GM23248 (cell line): Measurements from ENCODE around the gene CEP41.

ENCODE experiments used
- EZH2 ChIP-seq: fragments of 200-600 bp; sonication (generic); IDR thresholded peaks from 2 replicates; pipeline ENCODE4 v1.6.1; 2018; ENCODE audit warnings: antibody characterized with exemption, mild to moderate bottlenecking; ENCODE audit not compliant: insufficient read depth, poor library complexity, severe bottlenecking
- EZH2phosphoT487 ChIP-seq: fragments of 200-600 bp; sonication (generic); IDR thresholded peaks from 2 replicates; pipeline ENCODE4 v1.6.1; 2018; ENCODE audit warnings: antibody characterized with exemption, moderate library complexity, mild to moderate bottlenecking, low read depth; ENCODE audit not compliant: insufficient read depth

- no peak for TF ChIP-seq EZH2phosphoT487
- no peak for TF ChIP-seq EZH2
These were observed 43.6 kb downstream of the CEP41 start for GRCh38 chr7:130397051-130397757.
